Suprapubic skin (tissue), 3 donors: ENCODE data around the gene TOMM7.

Experiments
- POLR2AphosphoS5 ChIP-seq, 3 donors: sonication (generic); formaldehyde crosslinking; IDR thresholded peaks; one replicate each; pipeline ENCODE4 v1.6.1; 2017; ENCODE audit warnings: antibody characterized with exemption in 3 of 3
- TF ChIP-seq, protein P1 (sequence below), 2 donors: fragments of 200-600 bp in 1 of 2; fragments of 450-650 bp in 1 of 2; sonication (generic) in 1 of 2; IDR thresholded peaks; one replicate each; pipeline ENCODE4 v1.5.1; 2016 to 2019; ENCODE audit warnings: antibody characterized with exemption in 2 of 2, mild to moderate bottlenecking in 1 of 2, moderate library complexity in 1 of 2

DNA sequence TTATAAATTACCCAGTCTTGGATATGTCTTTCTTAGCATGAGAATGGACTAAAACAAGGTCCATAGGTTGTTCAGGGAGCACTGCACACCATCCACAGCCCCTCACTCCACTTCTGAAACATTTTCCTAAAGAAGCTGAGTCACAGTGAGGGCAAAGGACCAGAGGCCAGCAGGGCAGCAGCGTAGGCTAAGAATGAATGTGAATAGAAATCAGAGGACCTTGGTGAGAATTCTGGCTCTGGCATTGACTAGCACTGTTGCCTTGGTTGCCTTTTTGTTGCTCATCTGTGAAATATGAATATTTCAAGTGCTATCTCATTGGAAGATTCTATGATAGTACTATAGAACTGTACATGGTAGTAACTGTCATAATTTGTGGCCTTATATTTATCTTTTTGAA, 41.7 kb upstream of the TOMM7 start:
- TF ChIP-seq, protein P1, sequence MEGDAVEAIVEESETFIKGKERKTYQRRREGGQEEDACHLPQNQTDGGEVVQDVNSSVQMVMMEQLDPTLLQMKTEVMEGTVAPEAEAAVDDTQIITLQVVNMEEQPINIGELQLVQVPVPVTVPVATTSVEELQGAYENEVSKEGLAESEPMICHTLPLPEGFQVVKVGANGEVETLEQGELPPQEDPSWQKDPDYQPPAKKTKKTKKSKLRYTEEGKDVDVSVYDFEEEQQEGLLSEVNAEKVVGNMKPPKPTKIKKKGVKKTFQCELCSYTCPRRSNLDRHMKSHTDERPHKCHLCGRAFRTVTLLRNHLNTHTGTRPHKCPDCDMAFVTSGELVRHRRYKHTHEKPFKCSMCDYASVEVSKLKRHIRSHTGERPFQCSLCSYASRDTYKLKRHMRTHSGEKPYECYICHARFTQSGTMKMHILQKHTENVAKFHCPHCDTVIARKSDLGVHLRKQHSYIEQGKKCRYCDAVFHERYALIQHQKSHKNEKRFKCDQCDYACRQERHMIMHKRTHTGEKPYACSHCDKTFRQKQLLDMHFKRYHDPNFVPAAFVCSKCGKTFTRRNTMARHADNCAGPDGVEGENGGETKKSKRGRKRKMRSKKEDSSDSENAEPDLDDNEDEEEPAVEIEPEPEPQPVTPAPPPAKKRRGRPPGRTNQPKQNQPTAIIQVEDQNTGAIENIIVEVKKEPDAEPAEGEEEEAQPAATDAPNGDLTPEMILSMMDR (IDR thresholded peaks at IDR 0.05) = no peak
- TF ChIP-seq POLR2AphosphoS5 (IDR thresholded peaks at IDR 0.05) = no peak
